ENCODE results near the gene CHERP.
A peak's percentile ranks its signal among the peaks of the same experiment; 100 is the strongest.
"Not testable (repeated sequence)": the region's sequence is repeated elsewhere in the genome, so short reads cannot be mapped to it uniquely, and the experiment has no call there.

Gene CHERP

DNA sequence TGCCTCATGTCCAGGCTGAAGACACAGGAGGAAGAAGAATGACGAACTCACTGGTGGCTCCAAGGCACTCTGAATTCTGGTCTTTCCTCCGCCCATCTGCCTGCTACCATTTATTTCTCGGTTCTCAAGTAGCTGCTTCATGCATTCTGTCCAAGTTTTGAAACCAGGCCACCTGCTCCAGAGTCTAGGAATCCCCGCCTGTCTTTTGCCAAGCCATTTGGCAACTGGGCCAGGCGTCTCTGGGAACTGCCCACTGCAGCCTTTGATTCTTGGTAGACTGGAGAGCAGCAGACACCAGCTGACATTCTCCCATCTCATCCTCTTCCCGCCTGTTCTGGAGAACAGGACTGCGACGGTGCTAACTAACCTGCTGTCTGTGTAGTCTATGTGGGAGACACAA, 19.1 kb upstream of the CHERP start:
- peaks cover 20 to 66% of the 10 kb centered on the region in 2 donors for H3K36me3 ChIP-seq (ENCODE audit: control insufficient read depth in 1 of 2, insufficient read depth in 2 of 2, low read length in 2 of 2)
- H3K27me3 ChIP-seq (ENCODE audit: low read depth, low read length): no peaks in the 10 kb centered on the region
- no peaks in the 10 kb centered on the region for H3K4me1 ChIP-seq (ENCODE audit: control insufficient read depth in 1 of 2, insufficient read depth in 2 of 2, low read length in 2 of 2)
- no peak overlapping the region for H3K27ac ChIP-seq (ENCODE audit: low read length)
- H3K9me3 ChIP-seq (ENCODE audit: control insufficient read depth in 1 of 2, low read length in 2 of 2): no peaks in the 10 kb centered on the region
- H3K4me3 ChIP-seq (ENCODE audit: low read depth in 1 of 2, low read length in 2 of 2): no peak overlapping the region

DNA sequence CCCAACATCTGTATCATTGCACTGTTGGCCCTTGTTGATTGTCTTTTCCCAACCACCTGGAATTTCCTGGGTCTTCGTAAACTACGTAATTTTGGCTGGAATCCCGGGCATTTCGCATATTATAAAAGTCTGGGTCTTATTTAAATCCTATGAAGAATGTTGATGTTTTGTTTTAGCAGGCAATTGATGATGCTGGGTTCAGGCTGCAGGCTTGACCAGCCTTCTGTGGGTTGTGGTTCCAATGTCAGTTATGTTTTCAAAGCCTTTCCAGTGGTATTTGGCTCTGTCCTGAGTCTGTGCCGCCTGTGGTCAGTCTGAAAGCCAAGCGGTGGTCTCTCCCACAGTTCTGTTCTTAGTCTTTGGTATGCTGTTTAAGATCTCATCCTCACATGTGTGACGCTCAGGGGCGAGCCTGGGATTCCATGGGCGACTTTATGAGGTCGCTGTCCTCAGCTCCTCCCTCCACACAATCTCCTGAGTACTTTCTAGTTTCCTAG, 17.6 kb upstream of the CHERP start:
- H3K4me1 ChIP-seq (ENCODE audit: control insufficient read depth in 1 of 2, insufficient read depth in 2 of 2, low read length in 2 of 2): no peaks in the 10 kb centered on the region
- no peaks in the 10 kb centered on the region for H3K9me3 ChIP-seq (ENCODE audit: control insufficient read depth in 1 of 2, low read length in 2 of 2)
- peaks cover 25 to 68% of the 10 kb centered on the region in 2 donors for H3K36me3 ChIP-seq (ENCODE audit: control insufficient read depth in 1 of 2, insufficient read depth in 2 of 2, low read length in 2 of 2)
- no peaks in the 10 kb centered on the region for H3K27me3 ChIP-seq (ENCODE audit: low read depth, low read length)
- no peak overlapping the region for H3K4me3 ChIP-seq (ENCODE audit: low read depth in 1 of 2, low read length in 2 of 2)
- no peak overlapping the region for H3K27ac ChIP-seq (ENCODE audit: low read length)

DNA sequence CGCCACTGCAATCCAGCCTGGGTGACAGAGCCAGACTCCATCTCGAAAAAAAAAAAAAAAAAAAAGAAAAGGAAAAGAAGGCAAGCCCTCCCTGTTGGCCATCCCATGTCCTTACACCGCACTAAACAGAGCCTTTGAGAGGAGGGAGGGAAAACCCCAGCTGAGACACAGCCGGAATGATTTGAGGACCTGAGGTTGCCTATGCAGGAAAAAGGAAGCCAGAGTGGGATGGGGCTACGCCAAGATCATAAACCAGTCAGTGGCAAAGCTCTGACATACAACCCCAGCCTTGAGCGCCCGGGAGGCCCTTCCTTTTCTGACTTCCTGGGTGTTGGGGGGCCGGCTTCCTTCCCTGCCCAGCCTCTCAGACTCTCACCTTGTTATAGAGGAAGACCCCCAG, 12.5 kb upstream of the CHERP start:
- Histone ChIP-seq H3K27ac (ENCODE audit: low read length) (no peak overlapping the region), H3K9me3 (ENCODE audit: control insufficient read depth in 1 of 2, low read length in 2 of 2) (no peaks in the 10 kb centered on the region), H3K27me3 (ENCODE audit: low read depth, low read length) (no peaks in the 10 kb centered on the region), H3K36me3 (ENCODE audit: control insufficient read depth in 1 of 2, insufficient read depth in 2 of 2, low read length in 2 of 2) (peaks cover 25 to 61% of the 10 kb centered on the region in 2 donors), H3K4me1 (ENCODE audit: control insufficient read depth in 1 of 2, insufficient read depth in 2 of 2, low read length in 2 of 2) (no peaks in the 10 kb centered on the region), H3K4me3 (ENCODE audit: low read depth in 1 of 2, low read length in 2 of 2) (no peak overlapping the region)

DNA sequence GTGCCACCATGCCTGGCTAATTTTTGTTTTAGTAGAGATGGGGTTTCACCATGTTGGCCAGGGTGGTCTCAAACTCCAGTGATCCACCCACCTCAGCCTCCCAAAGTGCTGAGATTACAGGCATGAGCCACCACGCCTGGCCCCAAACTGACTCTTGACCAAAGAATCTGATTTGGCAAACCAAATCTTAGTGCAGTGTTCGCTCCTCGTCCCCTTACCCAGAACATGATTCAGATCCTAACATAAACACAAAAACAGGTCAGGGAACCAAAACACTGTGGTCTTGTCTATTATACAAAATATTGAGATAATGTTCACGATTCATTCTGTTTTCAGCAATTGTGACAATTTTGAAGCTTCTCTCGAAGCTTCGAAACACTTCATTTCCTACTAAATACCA, 9.7 kb upstream of the CHERP start:
- not testable (repeated sequence) for H3K4me1 ChIP-seq (ENCODE audit: control insufficient read depth in 1 of 2, insufficient read depth in 2 of 2, low read length in 2 of 2); H3K9me3 ChIP-seq (ENCODE audit: control insufficient read depth in 1 of 2, low read length in 2 of 2); H3K27ac ChIP-seq (ENCODE audit: low read length); H3K4me3 ChIP-seq (ENCODE audit: low read depth in 1 of 2, low read length in 2 of 2); H3K27me3 ChIP-seq (ENCODE audit: low read depth, low read length)
- peaks cover 25 to 52% of the 10 kb centered on the region in 2 donors for H3K36me3 ChIP-seq (ENCODE audit: control insufficient read depth in 1 of 2, insufficient read depth in 2 of 2, low read length in 2 of 2)

DNA sequence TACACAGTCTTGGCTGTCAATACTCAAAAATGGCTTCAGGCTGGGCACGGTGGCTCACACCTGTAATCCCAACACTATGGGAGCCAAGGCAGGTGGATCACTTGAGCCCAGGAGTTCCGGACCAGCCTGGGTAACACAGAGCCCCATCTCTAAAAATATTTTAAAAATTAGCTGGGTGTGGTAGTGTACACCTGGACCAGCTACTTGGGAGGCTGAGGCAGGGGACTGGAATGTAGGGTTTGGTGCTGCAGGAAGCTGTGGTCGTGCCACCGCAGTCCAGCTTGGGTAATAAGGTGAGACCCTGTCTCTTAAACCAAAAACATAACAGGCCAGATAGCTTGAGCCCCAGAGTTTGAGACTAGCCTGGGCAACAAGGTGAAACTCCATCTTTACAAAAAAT, 6.7 kb upstream of the CHERP start:
- no peak overlapping the region for H3K4me3 ChIP-seq (ENCODE audit: low read depth in 1 of 2, low read length in 2 of 2)
- H3K27me3 ChIP-seq (ENCODE audit: low read depth, low read length): no peaks in the 10 kb centered on the region
- peaks cover 15 to 24% of the 10 kb centered on the region in 2 donors for H3K36me3 ChIP-seq (ENCODE audit: control insufficient read depth in 1 of 2, insufficient read depth in 2 of 2, low read length in 2 of 2)
- no peaks in the 10 kb centered on the region for H3K9me3 ChIP-seq (ENCODE audit: control insufficient read depth in 1 of 2, low read length in 2 of 2)
- H3K4me1 ChIP-seq (ENCODE audit: control insufficient read depth in 1 of 2, insufficient read depth in 2 of 2, low read length in 2 of 2): peaks cover 0 to under 1% of the 10 kb centered on the region in 2 donors
- no peak overlapping the region for H3K27ac ChIP-seq (ENCODE audit: low read length)

DNA sequence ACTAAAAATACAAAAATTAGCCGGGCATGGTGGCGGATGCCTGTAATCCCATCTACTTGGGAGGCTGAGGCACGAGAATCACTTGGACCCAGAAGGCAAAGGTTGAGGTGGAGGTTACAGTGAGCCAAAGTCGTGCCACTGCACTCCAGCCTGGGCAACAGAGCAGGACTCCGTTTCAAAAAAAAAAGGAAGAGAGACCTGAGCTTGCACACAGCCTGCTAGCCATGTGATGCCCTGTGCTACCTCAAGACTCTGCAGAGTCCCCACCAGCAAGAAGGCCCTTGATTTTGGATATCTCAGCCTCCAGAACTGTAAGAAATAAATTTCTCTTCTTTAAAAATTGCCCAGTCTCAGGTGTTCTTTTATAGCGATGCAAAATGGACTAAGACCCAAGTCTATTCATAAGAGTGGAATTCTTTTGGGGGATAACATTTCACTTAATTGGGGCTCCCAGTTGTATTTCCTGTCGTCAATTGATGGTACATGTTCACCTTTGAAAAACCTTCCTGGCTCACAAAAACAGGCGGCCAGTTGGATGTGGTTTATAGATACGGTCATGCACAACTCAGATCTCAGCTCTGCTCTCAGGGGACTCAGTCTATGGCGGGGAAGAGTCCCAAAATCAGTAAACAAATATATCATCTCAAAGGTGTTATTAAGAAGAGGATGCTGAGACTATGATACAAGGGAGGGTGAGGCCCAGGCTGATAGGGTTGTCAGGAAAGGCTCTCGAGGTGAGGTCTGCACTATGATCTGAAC, 2.4 kb upstream of the CHERP start:
- Histone ChIP-seq H3K27ac (ENCODE audit: low read length) (no peak overlapping the region), H3K4me3 (ENCODE audit: low read depth in 1 of 2, low read length in 2 of 2) (no peak overlapping the region)

DNA sequence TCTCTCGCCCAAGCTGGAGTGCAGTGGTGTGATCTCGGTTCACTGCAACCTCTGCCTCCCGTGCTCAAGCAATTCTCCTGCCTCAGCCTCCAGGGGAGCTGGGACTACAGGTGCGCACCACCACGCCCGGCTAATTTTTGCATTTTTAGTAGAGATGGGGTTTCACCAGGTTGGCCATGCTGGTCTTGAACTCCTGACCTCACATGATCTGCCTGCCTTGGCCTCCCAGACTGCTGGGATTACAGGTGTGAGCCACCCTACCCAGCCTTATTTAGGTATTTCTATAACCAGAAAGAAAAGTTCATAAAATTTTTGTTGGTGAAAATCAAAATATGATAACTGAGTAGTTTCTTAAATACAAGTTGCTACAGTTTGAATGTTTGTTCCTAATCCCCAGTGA, 1.5 kb upstream of the CHERP start:
- H3K36me3 ChIP-seq (ENCODE audit: control insufficient read depth in 1 of 2, insufficient read depth in 2 of 2, low read length in 2 of 2); H3K27ac ChIP-seq (ENCODE audit: low read length); H3K9me3 ChIP-seq (ENCODE audit: control insufficient read depth in 1 of 2, low read length in 2 of 2); H3K27me3 ChIP-seq (ENCODE audit: low read depth, low read length): not testable (repeated sequence)
- Histone ChIP-seq H3K4me3 (ENCODE audit: low read depth in 1 of 2, low read length in 2 of 2) (peak overlapping the region; percentile 81 to 100), H3K4me1 (ENCODE audit: control insufficient read depth in 1 of 2, insufficient read depth in 2 of 2, low read length in 2 of 2) (peaks cover 6 to 36% of the 10 kb centered on the region in 2 donors)

More for the DNA sequence above, 2.4 kb upstream of the CHERP start:
- H3K9me3 ChIP-seq (ENCODE audit: control insufficient read depth in 1 of 2, low read length in 2 of 2): no peaks in the 10 kb centered on the region
- peaks cover 0 to under 1% of the 10 kb centered on the region in 2 donors for H3K36me3 ChIP-seq (ENCODE audit: control insufficient read depth in 1 of 2, insufficient read depth in 2 of 2, low read length in 2 of 2)
- peaks cover 6 to 32% of the 10 kb centered on the region in 2 donors for H3K4me1 ChIP-seq (ENCODE audit: control insufficient read depth in 1 of 2, insufficient read depth in 2 of 2, low read length in 2 of 2)
- H3K27me3 ChIP-seq (ENCODE audit: low read depth, low read length): no peaks in the 10 kb centered on the region

DNA sequence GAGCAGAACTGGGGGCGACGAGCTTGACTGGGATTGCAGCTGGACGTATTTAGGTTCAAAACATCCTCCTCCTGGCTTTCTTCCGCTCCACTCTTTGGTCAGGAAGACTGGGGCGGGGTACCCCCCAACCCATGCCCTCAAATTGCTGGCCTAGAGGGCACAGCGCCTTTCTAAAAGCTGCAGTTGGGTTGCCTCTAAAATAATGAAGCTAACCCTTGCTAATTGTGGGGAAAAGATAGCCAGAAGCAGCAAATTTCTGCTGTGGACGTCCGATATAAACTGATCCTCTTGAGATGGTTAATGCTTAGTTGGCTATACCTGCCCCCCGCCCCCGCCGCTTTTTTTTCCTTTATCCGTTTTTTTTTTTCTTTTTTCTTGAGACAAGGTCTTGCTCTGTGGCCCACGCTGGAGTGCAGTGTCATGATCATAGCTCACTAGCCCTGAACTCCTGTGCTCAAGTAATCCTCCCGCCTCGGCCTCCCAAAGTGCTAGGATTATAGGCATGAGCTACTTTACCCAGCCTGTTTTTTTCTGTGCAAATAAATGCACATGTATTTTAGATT, 754 bp upstream of the CHERP start:
- no peaks in the 10 kb centered on the region for H3K27me3 ChIP-seq (ENCODE audit: low read depth, low read length)
- H3K4me1 ChIP-seq (ENCODE audit: control insufficient read depth in 1 of 2, insufficient read depth in 2 of 2, low read length in 2 of 2): peaks cover 6 to 39% of the 10 kb centered on the region in 2 donors
- H3K9me3 ChIP-seq (ENCODE audit: control insufficient read depth in 1 of 2, low read length in 2 of 2): no peaks in the 10 kb centered on the region
- peaks cover under 1 to 8% of the 10 kb centered on the region in 2 donors for H3K36me3 ChIP-seq (ENCODE audit: control insufficient read depth in 1 of 2, insufficient read depth in 2 of 2, low read length in 2 of 2)
- peak overlapping the region; percentile 81 to 100 for H3K4me3 ChIP-seq (ENCODE audit: low read depth in 1 of 2, low read length in 2 of 2)
- H3K27ac ChIP-seq (ENCODE audit: low read length): peak overlapping the region; percentile 64

DNA sequence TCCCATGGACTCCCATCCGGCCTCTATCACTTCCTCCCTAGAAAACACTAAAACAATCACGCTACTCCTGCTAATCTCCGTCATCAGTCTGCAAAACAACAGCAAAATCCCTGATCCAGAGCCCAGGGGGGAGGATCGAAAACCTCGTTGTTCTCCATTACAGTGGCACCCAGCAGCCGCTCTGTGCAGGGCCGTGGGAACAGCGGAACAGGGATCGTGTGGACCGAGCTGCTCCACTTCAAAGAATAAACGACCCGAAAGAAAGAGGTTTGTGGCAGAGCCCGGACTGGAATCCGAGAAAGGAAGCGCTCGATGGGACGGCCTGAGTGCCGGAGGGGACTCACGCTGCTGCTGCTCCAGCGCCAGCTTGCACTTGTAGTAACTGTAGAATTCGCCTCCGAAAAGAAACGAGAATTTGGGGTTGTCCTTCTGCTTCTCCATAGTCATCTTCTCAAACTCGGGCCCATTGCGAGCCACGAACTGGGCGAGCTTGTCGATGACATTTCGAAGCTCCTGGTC, 652 bp downstream of the CHERP start:
- peaks cover 6 to 48% of the 10 kb centered on the region in 2 donors for H3K4me1 ChIP-seq (ENCODE audit: control insufficient read depth in 1 of 2, insufficient read depth in 2 of 2, low read length in 2 of 2)
- H3K27me3 ChIP-seq (ENCODE audit: low read depth, low read length): no peaks in the 10 kb centered on the region
- H3K9me3 ChIP-seq (ENCODE audit: control insufficient read depth in 1 of 2, low read length in 2 of 2): no peaks in the 10 kb centered on the region
- peaks cover 6 to 20% of the 10 kb centered on the region in 2 donors for H3K36me3 ChIP-seq (ENCODE audit: control insufficient read depth in 1 of 2, insufficient read depth in 2 of 2, low read length in 2 of 2)
- H3K27ac ChIP-seq (ENCODE audit: low read length): peak overlapping the region; percentile 64
- H3K4me3 ChIP-seq (ENCODE audit: low read depth in 1 of 2, low read length in 2 of 2): peak overlapping the region; percentile 81 to 100

DNA sequence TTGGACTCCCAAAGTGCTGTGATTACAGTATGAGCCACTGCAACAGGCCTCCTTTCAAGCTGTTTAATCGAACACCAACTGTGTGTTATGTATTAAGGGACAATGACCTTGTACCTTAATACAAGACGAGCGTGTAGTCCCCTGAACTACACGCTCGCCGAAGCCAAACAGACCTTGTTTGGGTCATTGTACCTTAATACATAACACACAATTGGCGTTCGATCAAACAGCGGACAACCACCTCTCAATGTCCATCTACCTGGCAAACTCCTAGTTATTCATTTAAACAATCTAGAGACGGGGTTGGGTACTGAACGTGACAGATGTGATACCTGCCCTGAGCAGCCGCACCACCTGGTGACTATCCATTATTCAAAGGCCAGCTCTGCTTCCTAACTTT, 1.3 kb downstream of the CHERP start:
- H3K4me1 ChIP-seq (ENCODE audit: control insufficient read depth in 1 of 2, insufficient read depth in 2 of 2, low read length in 2 of 2): peaks cover 6 to 48% of the 10 kb centered on the region in 2 donors

DNA sequence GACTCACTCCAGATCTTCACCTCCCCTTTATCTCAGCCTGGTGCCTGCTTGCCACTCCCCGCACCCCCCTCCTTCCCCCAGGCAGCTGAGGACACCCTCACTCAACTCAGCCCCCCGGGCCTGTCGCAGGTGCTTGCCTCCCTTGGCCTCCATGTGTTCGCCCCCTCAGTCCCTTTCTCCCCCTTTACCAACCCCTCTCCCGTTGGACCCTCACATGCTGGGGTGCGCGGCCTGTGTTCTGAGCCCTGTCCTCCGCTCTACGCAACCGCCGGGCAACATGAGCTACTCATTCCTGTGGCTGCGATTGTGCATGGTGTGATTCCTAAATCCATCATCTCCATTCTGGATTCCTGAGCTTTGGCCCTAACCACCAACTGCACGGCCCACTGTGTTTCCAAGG, 5.1 kb downstream of the CHERP start:
- H3K4me1 ChIP-seq (ENCODE audit: control insufficient read depth in 1 of 2, insufficient read depth in 2 of 2, low read length in 2 of 2): peaks cover 6 to 36% of the 10 kb centered on the region in 2 donors
- peaks cover 13 to 63% of the 10 kb centered on the region in 2 donors for H3K36me3 ChIP-seq (ENCODE audit: control insufficient read depth in 1 of 2, insufficient read depth in 2 of 2, low read length in 2 of 2)

More for the DNA sequence above, 1.3 kb downstream of the CHERP start:
- Histone ChIP-seq H3K4me3 (ENCODE audit: low read depth in 1 of 2, low read length in 2 of 2) (peak overlapping the region; percentile 81 to 100), H3K36me3 (ENCODE audit: control insufficient read depth in 1 of 2, insufficient read depth in 2 of 2, low read length in 2 of 2) (peaks cover 6 to 25% of the 10 kb centered on the region in 2 donors), H3K27me3 (ENCODE audit: low read depth, low read length) (no peaks in the 10 kb centered on the region), H3K27ac (ENCODE audit: low read length) (peak overlapping the region; percentile 64), H3K9me3 (ENCODE audit: control insufficient read depth in 1 of 2, low read length in 2 of 2) (no peaks in the 10 kb centered on the region)

More for the DNA sequence above, 5.1 kb downstream of the CHERP start:
- no peak overlapping the region for H3K4me3 ChIP-seq (ENCODE audit: low read depth in 1 of 2, low read length in 2 of 2)
- H3K27ac ChIP-seq (ENCODE audit: low read length): no peak overlapping the region
- no peaks in the 10 kb centered on the region for H3K27me3 ChIP-seq (ENCODE audit: low read depth, low read length)
- no peaks in the 10 kb centered on the region for H3K9me3 ChIP-seq (ENCODE audit: control insufficient read depth in 1 of 2, low read length in 2 of 2)

Measured in muscle layer of duodenum (tissue), 2 donors.